Measurements from ENCODE around the gene DEFB114. TPM values are rescaled to one million over a fixed set of nuclear protein-coding genes. Genes with fewer than 3 reads are reported as not detected.
"Not testable (repeated sequence)": the region's sequence is repeated elsewhere in the genome, so short reads cannot be mapped to it uniquely, and the experiment has no call there.

The DEFB114 gene
- total RNA-seq, 4 donors from 2014 or later: not detected

- TF ChIP-seq EP300 (IDR thresholded peaks at IDR 0.05) (no peak), CTCF (IDR thresholded peaks at IDR 0.05) (no peak), POLR2AphosphoS5 (IDR thresholded peaks at IDR 0.05) (no peak), POLR2A (IDR thresholded peaks at IDR 0.05) (no peak)
- H3K27ac ChIP-seq: no peak overlapping the region
- no peaks in the 10 kb centered on the region for H3K27me3 ChIP-seq
- no peaks in the 10 kb centered on the region for H3K36me3 ChIP-seq
- DNase-seq (ENCODE audit: low spot score in 2 of 2): no peak
- no peak overlapping the region for H3K4me3 ChIP-seq
- H3K9me3 ChIP-seq: no peaks in the 10 kb centered on the region
- no peaks in the 10 kb centered on the region for H3K4me1 ChIP-seq
These were observed 8.1 kb downstream of the DEFB114 start for GRCh38 chr6:49955847-49956246.

GRCh38 chr6:49951926-49952325 lies 12.0 kb downstream of the DEFB114 start:
- TF ChIP-seq EP300 (IDR thresholded peaks at IDR 0.05) (no peak), CTCF (IDR thresholded peaks at IDR 0.05) (no peak), POLR2AphosphoS5 (IDR thresholded peaks at IDR 0.05) (no peak), POLR2A (IDR thresholded peaks at IDR 0.05) (no peak)
- 64% methylated on average over 2 of the region's 2 CpGs for WGBS
- DNase-seq (ENCODE audit: low spot score in 2 of 2): no peak

GRCh38 chr6:49950415-49950751 lies 13.6 kb downstream of the DEFB114 start:
- WGBS: 96% methylated on average over 2 of the region's 2 CpGs
- Histone ChIP-seq H3K27me3 (no peaks in the 10 kb centered on the region), H3K9me3 (no peaks in the 10 kb centered on the region), H3K27ac (no peak overlapping the region), H3K4me1 (no peaks in the 10 kb centered on the region), H3K4me3 (no peak overlapping the region), H3K36me3 (no peaks in the 10 kb centered on the region)
- TF ChIP-seq CTCF (IDR thresholded peaks at IDR 0.05): no peak
- no peak for TF ChIP-seq EP300 (IDR thresholded peaks at IDR 0.05)
- TF ChIP-seq POLR2AphosphoS5 (IDR thresholded peaks at IDR 0.05): no peak
- TF ChIP-seq POLR2A (IDR thresholded peaks at IDR 0.05): no peak
- no peak for DNase-seq (ENCODE audit: low spot score in 2 of 2)

More at GRCh38 chr6:49951926-49952325, 12.0 kb downstream of the DEFB114 start:
- no peaks in the 10 kb centered on the region for H3K27me3 ChIP-seq
- H3K27ac ChIP-seq: no peak overlapping the region
- no peaks in the 10 kb centered on the region for H3K4me1 ChIP-seq
- H3K36me3 ChIP-seq: no peaks in the 10 kb centered on the region
- H3K4me3 ChIP-seq: no peak overlapping the region
- H3K9me3 ChIP-seq: no peaks in the 10 kb centered on the region

GRCh38 chr6:49949062-49949461 lies 14.9 kb downstream of the DEFB114 start:
- no peaks in the 10 kb centered on the region for H3K27me3 ChIP-seq
- no peak overlapping the region for H3K27ac ChIP-seq
- no peak overlapping the region for H3K4me3 ChIP-seq
- H3K4me1 ChIP-seq: no peaks in the 10 kb centered on the region
- no peak for DNase-seq (ENCODE audit: low spot score in 2 of 2)
- H3K9me3 ChIP-seq: no peaks in the 10 kb centered on the region
- WGBS: 90% methylated on average over 4 of the region's 4 CpGs
- TF ChIP-seq POLR2A (IDR thresholded peaks at IDR 0.05) (no peak), CTCF (IDR thresholded peaks at IDR 0.05) (no peak)
- H3K36me3 ChIP-seq: no peaks in the 10 kb centered on the region

GRCh38 chr6:49946835-49947234 lies 17.1 kb downstream of the DEFB114 start:
- H3K4me3 ChIP-seq: no peak overlapping the region
- DNase-seq (ENCODE audit: low spot score in 2 of 2): no peak
- TF ChIP-seq POLR2AphosphoS5 (IDR thresholded peaks at IDR 0.05): no peak
- no peak for TF ChIP-seq EP300 (IDR thresholded peaks at IDR 0.05)
- TF ChIP-seq POLR2A (IDR thresholded peaks at IDR 0.05): no peak
- TF ChIP-seq CTCF (IDR thresholded peaks at IDR 0.05): no peak
- WGBS: 72% methylated on average over 2 of the region's 2 CpGs
- no peaks in the 10 kb centered on the region for H3K9me3 ChIP-seq
- H3K4me1 ChIP-seq: no peaks in the 10 kb centered on the region
- no peaks in the 10 kb centered on the region for H3K36me3 ChIP-seq
- H3K27me3 ChIP-seq: no peaks in the 10 kb centered on the region
- H3K27ac ChIP-seq: no peak overlapping the region

GRCh38 chr6:49944068-49944467 lies 19.9 kb downstream of the DEFB114 start:
- not testable (repeated sequence) for H3K27ac ChIP-seq; DNase-seq (ENCODE audit: low spot score in 2 of 2); H3K4me3 ChIP-seq; H3K27me3 ChIP-seq; H3K4me1 ChIP-seq; H3K9me3 ChIP-seq; H3K36me3 ChIP-seq
- 95% methylated on average over 3 of the region's 3 CpGs for whole genome bisulfite sequencing
